ENCODE measurements around the gene LTA. TPM values are rescaled to one million over a fixed set of nuclear protein-coding genes. Genes with fewer than 3 reads are reported as not detected.

The LTA gene
- total RNA-seq, 1 experiment from 2014 or later: 1.1 TPM

- no TSS peak for BruUV-seq (replicated peaks)
- CTCF ChIA-PET: no interaction called here
- no peak for ATAC-seq
- Histone ChIP-seq H3K4me3 (replicated peaks in 1 of 2; ENCODE audit: low read depth in 1 of 2, low read length in 2 of 2) (no peak overlapping the region), H3K9ac (ENCODE audit: low read length) (no peak overlapping the region), H3K79me2 (ENCODE audit: insufficient read depth, low read length) (peaks cover 6% of the 10 kb centered on the region; the same call in 1 of the 2 replicates), H3K36me3 (ENCODE audit: control insufficient read depth in 1 of 2, insufficient read depth in 2 of 2, low read length in 2 of 2) (peaks cover 19 to 20% of the 10 kb centered on the region in 2 experiments), H3K27me3 (ENCODE audit: insufficient read depth, low read length) (no peaks in the 10 kb centered on the region), H3K27ac (ENCODE audit: low read depth, low read length) (no peak overlapping the region), H3K4me2 (ENCODE audit: low read length) (peak overlapping the region; percentile 72; the same call in 1 of the 2 replicates), H3K9me3 (ENCODE audit: control insufficient read depth in 1 of 2, insufficient read depth in 1 of 2, low read depth in 1 of 2, low read length in 2 of 2) (no peaks in the 10 kb centered on the region), H3K4me1 (ENCODE audit: control insufficient read depth in 1 of 2, insufficient read depth in 2 of 2, low read length in 2 of 2) (peaks cover 5 to 24% of the 10 kb centered on the region in 2 experiments; a peak in 3 of 4 replicates), H3K9me2 (ENCODE audit: insufficient read depth) (no peaks in the 10 kb centered on the region), H2AFZ (ENCODE audit: low read depth, low read length, poor library complexity, severe bottlenecking) (no peak overlapping the region), H4K20me1 (ENCODE audit: insufficient read depth) (no peaks in the 10 kb centered on the region)
- DNase-seq (ENCODE audit: low read depth, low spot score): no peak
- intact Hi-C loops (cut with micrococcal nuclease): no loop called here
- RAD21 ChIA-PET (ENCODE audit: low non-redundant PET in 1 of 2, low total read pairs in 2 of 2, uncharacterized antibody in 2 of 2, unreplicated experiment in 2 of 2): no interaction called here
- TF ChIP-seq MAX (IDR thresholded peaks at IDR 0.05) (no peak), POLR2A (IDR thresholded peaks at IDR 0.05; ENCODE audit: borderline replicate concordance, extremely low read depth, insufficient read depth, insufficient read length) (no peak), SIN3A (IDR thresholded peaks at IDR 0.05; ENCODE audit: low read depth) (no peak), SP1 (IDR thresholded peaks at IDR 0.05; ENCODE audit: low read depth) (no peak), CEBPB (IDR thresholded peaks at IDR 0.05; ENCODE audit: low read depth) (no peak), EGR1 (IDR thresholded peaks at IDR 0.05; ENCODE audit: low read depth) (no peak), ZNF274 (IDR thresholded peaks at IDR 0.05; ENCODE audit: low read depth, low read length) (no peak), FOSL1 (IDR thresholded peaks at IDR 0.05; ENCODE audit: low read depth) (no peak), EZH2 (IDR thresholded peaks at IDR 0.05) (no peak), JUND (IDR thresholded peaks at IDR 0.05) (no peak), CBX3 (IDR thresholded peaks at IDR 0.05; ENCODE audit: low read depth) (no peak), SRF (IDR thresholded peaks at IDR 0.05; ENCODE audit: low read depth) (no peak), RAD21 (IDR thresholded peaks at IDR 0.05; ENCODE audit: low read depth) (no peak), ZBTB33 (IDR thresholded peaks at IDR 0.05; ENCODE audit: extremely low read depth, insufficient replicate concordance, low read length) (no peak), ATF3 (IDR thresholded peaks at IDR 0.05) (no peak), TCF7L2 (IDR thresholded peaks at IDR 0.05; ENCODE audit: borderline replicate concordance, extremely low read depth, insufficient read depth, insufficient read length) (no peak), ELF1 (IDR thresholded peaks at IDR 0.05; ENCODE audit: borderline replicate concordance, low read depth) (no peak)
- POLR2A ChIA-PET: no interaction called here
Measured at GRCh38 chr6:31558631-31559500, 13.2 kb upstream of the LTA start.
